Hepatocyte (in vitro differentiated cells): ENCODE measurements around the gene DCP2. TPM values are rescaled to one million over a fixed set of nuclear protein-coding genes. Genes with fewer than 3 reads are reported as not detected.

Experiments
- DNase-seq: peaks from one replicate; pipeline ENCODE4 v3.0.0-alpha.2; 2016; ENCODE audit warnings: low spot score
- H2AFZ ChIP-seq: fragments of 200-600 bp; sonication (generic); 2 replicates; pipeline ENCODE4 v1.6.0; 2016; ENCODE audit warnings: antibody characterized with exemption, mild to moderate bottlenecking
- H3K27ac ChIP-seq: fragments of 200-600 bp; sonication (generic); 2 replicates; pipeline ENCODE4 v1.5.1; 2016; ENCODE audit warnings: mild to moderate bottlenecking
- H3K27me3 ChIP-seq: fragments of 200-600 bp; sonication (generic); 2 replicates; pipeline ENCODE4 v1.6.1; 2016
- H3K36me3 ChIP-seq: fragments of 200-600 bp; sonication (generic); replicated peaks from 2 replicates; pipeline ENCODE4 v1.5.1; 2016; ENCODE audit warnings: low read depth; ENCODE audit not compliant: insufficient read depth
- H3K4me1 ChIP-seq: fragments of 200-600 bp; sonication (generic); 2 replicates; pipeline ENCODE4 v1.5.1; 2016; ENCODE audit warnings: mild to moderate bottlenecking, moderate library complexity; ENCODE audit not compliant: insufficient read depth
- H3K4me2 ChIP-seq: fragments of 200-600 bp; sonication (generic); 2 replicates; pipeline ENCODE4 v1.6.0; 2016
- H3K4me3 ChIP-seq: fragments of 200-600 bp; sonication (generic); 2 replicates; pipeline ENCODE4 v1.5.1; 2016; ENCODE audit warnings: mild to moderate bottlenecking
- H3K79me2 ChIP-seq: fragments of 200-600 bp; sonication (generic); 2 replicates; pipeline ENCODE4 v1.6.0; 2017; ENCODE audit warnings: mild to moderate bottlenecking
- H3K9me2 ChIP-seq: fragments of 200-600 bp; sonication (generic); replicated peaks from 2 replicates; pipeline ENCODE4 v1.6.0; 2017; ENCODE audit warnings: mild to moderate bottlenecking; ENCODE audit not compliant: insufficient read depth
- H3K9me3 ChIP-seq: fragments of 200-600 bp; sonication (generic); 2 replicates; pipeline ENCODE4 v1.5.1; 2016; ENCODE audit warnings: low read depth, mild to moderate bottlenecking
- H4K20me1 ChIP-seq: fragments of 200-600 bp; sonication (generic); 2 replicates; pipeline ENCODE4 v1.6.0; 2016; ENCODE audit warnings: mild to moderate bottlenecking; ENCODE audit not compliant: insufficient read depth, poor library complexity, severe bottlenecking
- CTCF ChIP-seq: fragments of 200-600 bp; sonication (generic); IDR thresholded peaks from 2 replicates; pipeline ENCODE4 v1.5.1; 2016; ENCODE audit warnings: antibody characterized with exemption, mild to moderate bottlenecking; ENCODE audit not compliant: poor library complexity
- EZH2 ChIP-seq: fragments of 200-600 bp; sonication (generic); IDR thresholded peaks from 2 replicates; pipeline ENCODE4 v1.6.1; 2016; ENCODE audit warnings: antibody characterized with exemption, mild to moderate bottlenecking, borderline replicate concordance
- EZH2phosphoT487 ChIP-seq: fragments of 200-600 bp; sonication (generic); IDR thresholded peaks from one replicate; pipeline ENCODE4 v1.6.1; 2018; ENCODE audit warnings: antibody characterized with exemption, mild to moderate bottlenecking, low read depth, moderate library complexity; ENCODE audit not compliant: unreplicated experiment, severe bottlenecking
- WGBS: methylation state at CpG from one replicate; pipeline ENCODE4 v1.1.6; 2016; ENCODE audit warnings: low lambda C conversion rate; ENCODE audit errors: missing lambda C conversion rate; 5-methylcytosine and 5-hydroxymethylcytosine counted together
- polyA plus RNA-seq: library from polyadenylated mRNA; unstranded; fragments of >200 nt; fragmentation: Nextera tagmentation; extraction: Ambion mirVana; gene quantifications from 2 replicates; pipeline ENCODE4 v1.2.1, GENCODE V29; 2016
- total RNA-seq: library from RNA; depleted of rRNA; stranded (reverse); fragments of >200 nt; gene quantifications from 2 replicates; pipeline ENCODE4 v1.2.3, GENCODE V29; 2014

The DCP2 gene
- 39.2 and 41.9 TPM in 2 replicates for total RNA-seq
- polyA plus RNA-seq, result 8.8 and 20.5 TPM in 2 replicates

DNA sequence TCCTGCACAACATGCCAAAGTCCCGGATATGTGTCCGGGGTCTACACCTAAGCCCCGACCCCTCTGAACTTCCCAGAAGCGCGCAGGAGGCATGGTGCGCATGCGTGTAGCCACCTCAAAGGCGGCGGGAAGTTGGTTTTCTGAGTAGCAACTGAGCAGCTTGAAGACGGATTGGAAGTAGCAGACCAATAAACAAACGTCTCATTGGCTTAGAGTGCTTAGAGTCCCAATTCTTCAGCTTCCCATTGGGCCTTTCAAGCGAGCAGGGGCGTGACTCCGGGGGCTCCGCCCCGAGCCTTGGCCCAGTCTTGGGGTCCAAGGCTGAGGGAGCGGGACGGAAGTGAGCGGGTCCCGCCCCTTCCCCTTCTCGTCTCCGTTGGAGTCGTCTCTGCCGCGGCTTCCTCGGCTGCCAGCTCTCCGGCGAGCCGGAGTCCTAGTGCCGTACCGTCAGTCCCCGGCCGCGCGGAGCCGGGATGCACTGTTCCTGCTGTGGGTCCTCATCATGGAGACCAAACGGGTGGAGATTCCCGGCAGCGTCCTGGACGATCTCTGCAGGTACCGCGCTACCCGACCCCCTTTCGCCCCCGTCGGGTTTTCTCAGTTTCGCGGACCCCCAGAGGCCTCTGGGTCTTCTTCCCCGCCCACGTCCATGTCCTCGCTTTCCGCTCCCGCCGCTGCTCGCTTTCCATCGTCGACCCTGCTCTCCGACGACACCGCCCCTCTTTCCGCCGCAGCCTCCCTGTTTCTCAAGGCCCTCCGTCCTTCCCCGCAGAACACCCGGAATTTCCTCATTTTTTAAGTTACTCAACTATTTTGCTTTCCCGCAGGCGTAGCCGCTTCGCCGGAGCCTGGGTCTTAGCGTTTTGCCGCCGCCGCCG, at the start of gene DCP2:
DCP2 (plus strand) TSS at position 367 of the 878 bp plus-strand sequence; CDS start at position 503, 136 bp downstream.
- H3K27ac ChIP-seq, result peak within 1 kb of the TSS; percentile 85

GRCh38 chr5:112929336-112930081, 47.1 kb upstream of the DCP2 start:
- no peaks in the 10 kb centered on the region for H3K9me2 ChIP-seq
- no peak overlapping the region for H3K4me2 ChIP-seq
- H3K79me2 ChIP-seq, result no peaks in the 10 kb centered on the region
- H3K4me1 ChIP-seq, result no peaks in the 10 kb centered on the region
- no peaks in the 10 kb centered on the region for H3K27me3 ChIP-seq
- 92% methylated on average over 4 of the region's 4 CpGs for WGBS
- H3K4me3 ChIP-seq, result no peak overlapping the region
- H2AFZ ChIP-seq, result no peak overlapping the region
- H3K27ac ChIP-seq, result no peak overlapping the region
- H3K36me3 ChIP-seq, result no peaks in the 10 kb centered on the region
- H4K20me1 ChIP-seq, result no peaks in the 10 kb centered on the region
- no peaks in the 10 kb centered on the region for H3K9me3 ChIP-seq
- TF ChIP-seq EZH2, result no peak
- no peak for DNase-seq

More for the DNA sequence above, at the start of gene DCP2:
- Histone ChIP-seq H3K4me2 (peak within 1 kb of the TSS; percentile 84), H3K9me2 (no peaks in the 10 kb centered on the region), H3K79me2 (peaks cover 46% of the 10 kb centered on the region), H3K9me3 (no peaks in the 10 kb centered on the region), H3K4me3 (peak within 1 kb of the TSS; percentile 93), H2AFZ (peak within 1 kb of the TSS; percentile 75), H3K36me3 (no peaks in the 10 kb centered on the region), H3K27me3 (no peaks in the 10 kb centered on the region), H4K20me1 (peaks cover 26% of the 10 kb centered on the region), H3K4me1 (peaks cover 14% of the 10 kb centered on the region)
- under 1% methylated on average over 64 of the region's 75 CpGs for WGBS
- peak; percentile 97 for DNase-seq
- TF ChIP-seq EZH2 (no peak), CTCF (no peak), EZH2phosphoT487 (no peak)

DNA sequence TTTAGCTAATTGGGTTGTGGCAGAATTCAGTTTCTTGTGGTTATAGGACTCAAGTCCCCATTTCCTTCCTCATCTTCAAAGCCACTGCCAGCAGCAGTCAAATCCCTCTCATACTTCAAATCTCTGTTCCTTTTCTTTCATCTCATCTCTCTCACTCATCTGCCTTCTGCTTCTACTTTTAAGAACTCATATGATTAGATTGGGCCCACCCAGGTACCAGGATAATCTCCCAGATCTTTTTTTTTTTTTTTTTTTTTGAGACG, 46.6 kb upstream of the DCP2 start:
- H3K9me2 ChIP-seq, result no peaks in the 10 kb centered on the region
- no peak for DNase-seq
- H3K79me2 ChIP-seq, result no peaks in the 10 kb centered on the region
- no peak overlapping the region for H2AFZ ChIP-seq
- no peaks in the 10 kb centered on the region for H4K20me1 ChIP-seq
- H3K4me2 ChIP-seq, result no peak overlapping the region
- no peaks in the 10 kb centered on the region for H3K9me3 ChIP-seq
- no peak for TF ChIP-seq CTCF
- no peak for TF ChIP-seq EZH2phosphoT487
- TF ChIP-seq EZH2, result no peak
- no peaks in the 10 kb centered on the region for H3K4me1 ChIP-seq
- no peak overlapping the region for H3K27ac ChIP-seq
- 100% methylated on average over 1 of the region's 1 CpG for WGBS
- no peaks in the 10 kb centered on the region for H3K36me3 ChIP-seq
- no peaks in the 10 kb centered on the region for H3K27me3 ChIP-seq
- H3K4me3 ChIP-seq, result no peak overlapping the region

- Histone ChIP-seq H3K4me2 (no peak overlapping the region), H3K9me3 (no peaks in the 10 kb centered on the region), H3K4me3 (no peak overlapping the region), H3K79me2 (no peaks in the 10 kb centered on the region), H3K27me3 (no peaks in the 10 kb centered on the region), H3K36me3 (no peaks in the 10 kb centered on the region), H3K27ac (no peak overlapping the region), H3K4me1 (no peaks in the 10 kb centered on the region), H2AFZ (no peak overlapping the region), H4K20me1 (no peaks in the 10 kb centered on the region), H3K9me2 (no peaks in the 10 kb centered on the region)
- TF ChIP-seq EZH2phosphoT487 (no peak), EZH2 (no peak), CTCF (no peak)
- DNase-seq, result no peak
- 78% methylated on average over 2 of the region's 2 CpGs for WGBS
These were observed 45.1 kb upstream of the DCP2 start for GRCh38 chr5:112931473-112931872.
